Amniotic epithelial cell (primary cell): ENCODE results near the gene ATP13A2.

Source experiments
- DNase-seq: peaks from one replicate; pipeline ENCODE4 v3.0.0-alpha.2; 2010; ENCODE audit warnings: low read depth

Gene ATP13A2

GRCh38 chr1:17011439-17012307, at the start of gene ATP13A2:
Gene ATP13A2 (minus strand): TSS chr1:17011928. CDS start chr1:17011738, 190 bp downstream.
- DNase-seq, result peak; percentile 38

GRCh38 chr1:17061486-17061885, 49.8 kb upstream of the ATP13A2 start:
- no peak for DNase-seq

- DNase-seq, result peak; percentile 30
These were observed 48.6 kb upstream of the ATP13A2 start for GRCh38 chr1:17060306-17060749.

GRCh38 chr1:17059391-17060305, 47.9 kb upstream of the ATP13A2 start:
- DNase-seq, result peak; percentile 74

- DNase-seq, result no peak
These were observed 44.8 kb upstream of the ATP13A2 start for GRCh38 chr1:17056551-17056950.

GRCh38 chr1:17055801-17056200, 44.1 kb upstream of the ATP13A2 start:
- DNase-seq, result no peak

- DNase-seq, result peak; percentile 97
These were observed 42.1 kb upstream of the ATP13A2 start, which contains the start of gene SDHB for GRCh38 chr1:17053685-17054410. Gene SDHB (minus strand): TSS chr1:17054032. CDS start chr1:17054019, 13 bp downstream.

GRCh38 chr1:17053086-17053684, 41.5 kb upstream of the ATP13A2 start:
- DNase-seq, result no peak

- no peak for DNase-seq
These were observed 40.9 kb upstream of the ATP13A2 start for GRCh38 chr1:17052641-17053040.

- DNase-seq, result no peak
These were observed 40.3 kb upstream of the ATP13A2 start for GRCh38 chr1:17052038-17052437.

- no peak for DNase-seq
These were observed 36.2 kb upstream of the ATP13A2 start for GRCh38 chr1:17047924-17048323.

- DNase-seq, result no peak
These were observed 34.6 kb upstream of the ATP13A2 start for GRCh38 chr1:17046334-17046657.

GRCh38 chr1:17045634-17046333, 34.1 kb upstream of the ATP13A2 start:
- peak; percentile 70 for DNase-seq

- DNase-seq, result no peak
These were observed 33.4 kb upstream of the ATP13A2 start for GRCh38 chr1:17045150-17045549.

GRCh38 chr1:17043676-17044075, 31.9 kb upstream of the ATP13A2 start:
- DNase-seq, result no peak

- no peak for DNase-seq
These were observed 28.4 kb upstream of the ATP13A2 start for GRCh38 chr1:17040135-17040534.

- no peak for DNase-seq
These were observed 27.8 kb upstream of the ATP13A2 start for GRCh38 chr1:17039522-17039921.

- no peak for DNase-seq
These were observed 21.8 kb upstream of the ATP13A2 start for GRCh38 chr1:17033481-17033880.

GRCh38 chr1:17032741-17033140, 21.0 kb upstream of the ATP13A2 start:
- no peak for DNase-seq

GRCh38 chr1:17031436-17031835, 19.7 kb upstream of the ATP13A2 start:
- DNase-seq, result no peak

- DNase-seq, result no peak
These were observed 18.5 kb upstream of the ATP13A2 start for GRCh38 chr1:17030206-17030605.
